ENCODE data around the gene FAM168A.
"Not testable (repeated sequence)": the region's sequence is repeated elsewhere in the genome, so short reads cannot be mapped to it uniquely, and the experiment has no call there.

The FAM168A gene

GRCh38 chr11:73477518-73477917, 120.4 kb downstream of the FAM168A start:
- Histone ChIP-seq H3K9ac (ENCODE audit: low read depth, low read length) (no peak overlapping the region), H3K36me3 (ENCODE audit: insufficient read depth, low read length) (no peaks in the 10 kb centered on the region), H3K4me3 (ENCODE audit: low read length) (no peak overlapping the region)

GRCh38 chr11:73475549-73476095, 122.3 kb downstream of the FAM168A start:
- no peaks in the 10 kb centered on the region for H3K9me3 ChIP-seq (replicated peaks; ENCODE audit: low read length)
- no peak overlapping the region for H3K4me3 ChIP-seq (ENCODE audit: low read length)
- no peak overlapping the region for H3K9ac ChIP-seq (ENCODE audit: low read depth, low read length)
- H3K4me1 ChIP-seq (ENCODE audit: control insufficient read depth, insufficient read depth, low read length), result peaks cover 3% of the 10 kb centered on the region
- no peak overlapping the region for H3K4me2 ChIP-seq (ENCODE audit: low read length)
- no peaks in the 10 kb centered on the region for H3K36me3 ChIP-seq (ENCODE audit: insufficient read depth, low read length)
- H3K27me3 ChIP-seq (ENCODE audit: control insufficient read depth, insufficient read depth, low read length), result no peaks in the 10 kb centered on the region

More at GRCh38 chr11:73477518-73477917, 120.4 kb downstream of the FAM168A start:
- no peak overlapping the region for H3K4me2 ChIP-seq (ENCODE audit: low read length)
- H3K9me3 ChIP-seq (replicated peaks; ENCODE audit: low read length), result no peaks in the 10 kb centered on the region
- H3K4me1 ChIP-seq (ENCODE audit: control insufficient read depth, insufficient read depth, low read length), result peaks cover 3% of the 10 kb centered on the region
- H3K27me3 ChIP-seq (ENCODE audit: control insufficient read depth, insufficient read depth, low read length), result no peaks in the 10 kb centered on the region

- Histone ChIP-seq H3K4me2 (ENCODE audit: low read length) (no peak overlapping the region), H3K4me3 (ENCODE audit: low read length) (no peak overlapping the region), H3K9me3 (replicated peaks; ENCODE audit: low read length) (no peaks in the 10 kb centered on the region), H3K9ac (ENCODE audit: low read depth, low read length) (no peak overlapping the region), H3K4me1 (ENCODE audit: control insufficient read depth, insufficient read depth, low read length) (no peaks in the 10 kb centered on the region), H3K27me3 (ENCODE audit: control insufficient read depth, insufficient read depth, low read length) (no peaks in the 10 kb centered on the region), H3K36me3 (ENCODE audit: insufficient read depth, low read length) (no peaks in the 10 kb centered on the region)
Measured at GRCh38 chr11:73473252-73473651, 124.7 kb downstream of the FAM168A start.

- H3K36me3 ChIP-seq (ENCODE audit: insufficient read depth, low read length); H3K4me3 ChIP-seq (ENCODE audit: low read length); H3K27me3 ChIP-seq (ENCODE audit: control insufficient read depth, insufficient read depth, low read length); H3K9ac ChIP-seq (ENCODE audit: low read depth, low read length); H3K4me1 ChIP-seq (ENCODE audit: control insufficient read depth, insufficient read depth, low read length); H3K9me3 ChIP-seq (replicated peaks; ENCODE audit: low read length); H3K4me2 ChIP-seq (ENCODE audit: low read length): not testable (repeated sequence)
Measured at GRCh38 chr11:73470036-73470612, 127.8 kb downstream of the FAM168A start.

- Histone ChIP-seq H3K36me3 (ENCODE audit: insufficient read depth, low read length) (no peaks in the 10 kb centered on the region), H3K4me3 (ENCODE audit: low read length) (no peak overlapping the region), H3K9ac (ENCODE audit: low read depth, low read length) (no peak overlapping the region), H3K4me2 (ENCODE audit: low read length) (no peak overlapping the region), H3K4me1 (ENCODE audit: control insufficient read depth, insufficient read depth, low read length) (peaks cover 9% of the 10 kb centered on the region), H3K9me3 (replicated peaks; ENCODE audit: low read length) (no peaks in the 10 kb centered on the region), H3K27me3 (ENCODE audit: control insufficient read depth, insufficient read depth, low read length) (no peaks in the 10 kb centered on the region)
Measured at GRCh38 chr11:73469401-73469800, 128.5 kb downstream of the FAM168A start.

- no peaks in the 10 kb centered on the region for H3K27me3 ChIP-seq (ENCODE audit: control insufficient read depth, insufficient read depth, low read length)
- H3K36me3 ChIP-seq (ENCODE audit: insufficient read depth, low read length), result no peaks in the 10 kb centered on the region
- no peaks in the 10 kb centered on the region for H3K9me3 ChIP-seq (replicated peaks; ENCODE audit: low read length)
- H3K4me3 ChIP-seq (ENCODE audit: low read length), result no peak overlapping the region
- H3K4me2 ChIP-seq (ENCODE audit: low read length), result no peak overlapping the region
- no peak overlapping the region for H3K9ac ChIP-seq (ENCODE audit: low read depth, low read length)
- H3K4me1 ChIP-seq (ENCODE audit: control insufficient read depth, insufficient read depth, low read length), result peaks cover 13% of the 10 kb centered on the region
Measured at GRCh38 chr11:73468590-73469161, 129.2 kb downstream of the FAM168A start.

- Histone ChIP-seq H3K4me1 (ENCODE audit: control insufficient read depth, insufficient read depth, low read length) (peaks cover 22% of the 10 kb centered on the region), H3K4me2 (ENCODE audit: low read length) (no peak overlapping the region), H3K9me3 (replicated peaks; ENCODE audit: low read length) (no peaks in the 10 kb centered on the region), H3K36me3 (ENCODE audit: insufficient read depth, low read length) (no peaks in the 10 kb centered on the region), H3K9ac (ENCODE audit: low read depth, low read length) (no peak overlapping the region), H3K4me3 (ENCODE audit: low read length) (no peak overlapping the region), H3K27me3 (ENCODE audit: control insufficient read depth, insufficient read depth, low read length) (no peaks in the 10 kb centered on the region)
Measured at GRCh38 chr11:73467505-73467904, 130.4 kb downstream of the FAM168A start.

- Histone ChIP-seq H3K9me3 (replicated peaks; ENCODE audit: low read length) (no peaks in the 10 kb centered on the region), H3K27me3 (ENCODE audit: control insufficient read depth, insufficient read depth, low read length) (no peaks in the 10 kb centered on the region), H3K4me2 (ENCODE audit: low read length) (no peak overlapping the region), H3K36me3 (ENCODE audit: insufficient read depth, low read length) (no peaks in the 10 kb centered on the region), H3K9ac (ENCODE audit: low read depth, low read length) (no peak overlapping the region), H3K4me3 (ENCODE audit: low read length) (no peak overlapping the region), H3K4me1 (ENCODE audit: control insufficient read depth, insufficient read depth, low read length) (peaks cover 22% of the 10 kb centered on the region)
Measured at GRCh38 chr11:73466643-73467042, 131.3 kb downstream of the FAM168A start.

- Histone ChIP-seq H3K27me3 (ENCODE audit: control insufficient read depth, insufficient read depth, low read length) (no peaks in the 10 kb centered on the region), H3K4me2 (ENCODE audit: low read length) (no peak overlapping the region), H3K4me1 (ENCODE audit: control insufficient read depth, insufficient read depth, low read length) (peaks cover 22% of the 10 kb centered on the region), H3K4me3 (ENCODE audit: low read length) (no peak overlapping the region), H3K9ac (ENCODE audit: low read depth, low read length) (no peak overlapping the region), H3K36me3 (ENCODE audit: insufficient read depth, low read length) (no peaks in the 10 kb centered on the region), H3K9me3 (replicated peaks; ENCODE audit: low read length) (no peaks in the 10 kb centered on the region)
Measured at GRCh38 chr11:73465871-73466270, 132.0 kb downstream of the FAM168A start.

GRCh38 chr11:73465023-73465675, 132.8 kb downstream of the FAM168A start:
- Histone ChIP-seq H3K4me2 (ENCODE audit: low read length) (no peak overlapping the region), H3K9ac (ENCODE audit: low read depth, low read length) (no peak overlapping the region), H3K9me3 (replicated peaks; ENCODE audit: low read length) (no peaks in the 10 kb centered on the region), H3K27me3 (ENCODE audit: control insufficient read depth, insufficient read depth, low read length) (no peaks in the 10 kb centered on the region), H3K4me1 (ENCODE audit: control insufficient read depth, insufficient read depth, low read length) (peaks cover 22% of the 10 kb centered on the region), H3K4me3 (ENCODE audit: low read length) (no peak overlapping the region), H3K36me3 (ENCODE audit: insufficient read depth, low read length) (no peaks in the 10 kb centered on the region)

- Histone ChIP-seq H3K4me2 (ENCODE audit: low read length) (no peak overlapping the region), H3K27me3 (ENCODE audit: control insufficient read depth, insufficient read depth, low read length) (no peaks in the 10 kb centered on the region), H3K36me3 (ENCODE audit: insufficient read depth, low read length) (no peaks in the 10 kb centered on the region), H3K4me3 (ENCODE audit: low read length) (no peak overlapping the region), H3K4me1 (ENCODE audit: control insufficient read depth, insufficient read depth, low read length) (peaks cover 22% of the 10 kb centered on the region), H3K9me3 (replicated peaks; ENCODE audit: low read length) (no peaks in the 10 kb centered on the region), H3K9ac (ENCODE audit: low read depth, low read length) (no peak overlapping the region)
Measured at GRCh38 chr11:73464347-73464746, 133.6 kb downstream of the FAM168A start.
